ENCODE measurements around the gene NFATC1.

DNA sequence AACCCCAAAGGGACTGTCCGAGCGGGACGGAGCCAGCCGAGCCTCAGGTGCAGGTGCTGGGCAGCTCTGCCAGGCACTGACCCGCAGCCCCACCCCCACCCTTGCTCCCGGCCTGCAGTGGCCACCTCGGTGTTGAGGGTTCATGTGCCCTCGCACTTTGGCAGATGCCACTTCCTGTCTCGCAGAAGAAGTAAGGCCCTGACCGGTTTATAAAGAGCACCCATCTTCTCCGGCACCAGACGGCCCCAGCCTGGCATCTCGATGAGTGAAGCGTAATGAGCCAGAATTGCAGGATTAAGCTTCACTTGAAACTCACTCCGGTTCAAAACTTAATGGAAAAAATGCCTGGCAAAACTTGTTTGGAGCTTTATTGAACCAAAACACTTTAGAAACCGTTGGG is 10.9 kb upstream of the NFATC1 start:
- TF ChIP-seq CTCF (IDR thresholded peaks at IDR 0.05) (no peak), POLR2AphosphoS5 (IDR thresholded peaks at IDR 0.05) (no peak), POLR2A (IDR thresholded peaks at IDR 0.05) (no peak)
